ENCODE data around the gene SOAT2. TPM values are rescaled to one million over a fixed set of nuclear protein-coding genes. Genes with fewer than 3 reads are reported as not detected.

The SOAT2 gene
- total RNA-seq, 1 experiment from 2014 or later, result not detected

GRCh38 chr12:53057816-53058500, 45.3 kb upstream of the SOAT2 start:
- H3K4me1 ChIP-seq (ENCODE audit: control insufficient read depth, insufficient read depth, low read length), result peaks cover 22% of the 10 kb centered on the region
- in situ Hi-C loops (cut with HindIII; ENCODE audit: low pct_unique_long_range_greater_than_20kb, low sequenced_read_pairs) (no loop called here), intact Hi-C loops (cut with micrococcal nuclease; ENCODE audit: unreplicated experiment) (no loop called here)
- POLR2A ChIA-PET, result no interaction called here
- H3K36me3 ChIP-seq (ENCODE audit: control insufficient read depth, insufficient read depth, low read length), result no peaks in the 10 kb centered on the region; the same call in 1 of the 2 replicates
- H3K27me3 ChIP-seq (ENCODE audit: control insufficient read depth, insufficient read depth, low read length), result no peaks in the 10 kb centered on the region
- CTCF ChIA-PET, result no interaction called here
- no peak overlapping the region for H3K4me3 ChIP-seq (ENCODE audit: low read depth in 2 of 2, low read length in 2 of 2)
- no TSS peak for BruUV-seq (replicated peaks)
- ATAC-seq, result no peak
- H3K9me3 ChIP-seq (ENCODE audit: control insufficient read depth, insufficient read depth, low read depth, low read length), result no peaks in the 10 kb centered on the region
- TF ChIP-seq POLR2AphosphoS5 (IDR thresholded peaks at IDR 0.05; ENCODE audit: low read depth, low read length) (no peak), TCF7L2 (IDR thresholded peaks at IDR 0.05; ENCODE audit: low read depth, low read length) (no peak), SIN3A (IDR thresholded peaks at IDR 0.05; ENCODE audit: borderline replicate concordance, insufficient read depth, low read depth, low read length) (no peak)
- TF ChIP-seq, protein P1, sequence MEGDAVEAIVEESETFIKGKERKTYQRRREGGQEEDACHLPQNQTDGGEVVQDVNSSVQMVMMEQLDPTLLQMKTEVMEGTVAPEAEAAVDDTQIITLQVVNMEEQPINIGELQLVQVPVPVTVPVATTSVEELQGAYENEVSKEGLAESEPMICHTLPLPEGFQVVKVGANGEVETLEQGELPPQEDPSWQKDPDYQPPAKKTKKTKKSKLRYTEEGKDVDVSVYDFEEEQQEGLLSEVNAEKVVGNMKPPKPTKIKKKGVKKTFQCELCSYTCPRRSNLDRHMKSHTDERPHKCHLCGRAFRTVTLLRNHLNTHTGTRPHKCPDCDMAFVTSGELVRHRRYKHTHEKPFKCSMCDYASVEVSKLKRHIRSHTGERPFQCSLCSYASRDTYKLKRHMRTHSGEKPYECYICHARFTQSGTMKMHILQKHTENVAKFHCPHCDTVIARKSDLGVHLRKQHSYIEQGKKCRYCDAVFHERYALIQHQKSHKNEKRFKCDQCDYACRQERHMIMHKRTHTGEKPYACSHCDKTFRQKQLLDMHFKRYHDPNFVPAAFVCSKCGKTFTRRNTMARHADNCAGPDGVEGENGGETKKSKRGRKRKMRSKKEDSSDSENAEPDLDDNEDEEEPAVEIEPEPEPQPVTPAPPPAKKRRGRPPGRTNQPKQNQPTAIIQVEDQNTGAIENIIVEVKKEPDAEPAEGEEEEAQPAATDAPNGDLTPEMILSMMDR (IDR thresholded peaks at IDR 0.05), result no peak
- TF ChIP-seq, protein P2, sequence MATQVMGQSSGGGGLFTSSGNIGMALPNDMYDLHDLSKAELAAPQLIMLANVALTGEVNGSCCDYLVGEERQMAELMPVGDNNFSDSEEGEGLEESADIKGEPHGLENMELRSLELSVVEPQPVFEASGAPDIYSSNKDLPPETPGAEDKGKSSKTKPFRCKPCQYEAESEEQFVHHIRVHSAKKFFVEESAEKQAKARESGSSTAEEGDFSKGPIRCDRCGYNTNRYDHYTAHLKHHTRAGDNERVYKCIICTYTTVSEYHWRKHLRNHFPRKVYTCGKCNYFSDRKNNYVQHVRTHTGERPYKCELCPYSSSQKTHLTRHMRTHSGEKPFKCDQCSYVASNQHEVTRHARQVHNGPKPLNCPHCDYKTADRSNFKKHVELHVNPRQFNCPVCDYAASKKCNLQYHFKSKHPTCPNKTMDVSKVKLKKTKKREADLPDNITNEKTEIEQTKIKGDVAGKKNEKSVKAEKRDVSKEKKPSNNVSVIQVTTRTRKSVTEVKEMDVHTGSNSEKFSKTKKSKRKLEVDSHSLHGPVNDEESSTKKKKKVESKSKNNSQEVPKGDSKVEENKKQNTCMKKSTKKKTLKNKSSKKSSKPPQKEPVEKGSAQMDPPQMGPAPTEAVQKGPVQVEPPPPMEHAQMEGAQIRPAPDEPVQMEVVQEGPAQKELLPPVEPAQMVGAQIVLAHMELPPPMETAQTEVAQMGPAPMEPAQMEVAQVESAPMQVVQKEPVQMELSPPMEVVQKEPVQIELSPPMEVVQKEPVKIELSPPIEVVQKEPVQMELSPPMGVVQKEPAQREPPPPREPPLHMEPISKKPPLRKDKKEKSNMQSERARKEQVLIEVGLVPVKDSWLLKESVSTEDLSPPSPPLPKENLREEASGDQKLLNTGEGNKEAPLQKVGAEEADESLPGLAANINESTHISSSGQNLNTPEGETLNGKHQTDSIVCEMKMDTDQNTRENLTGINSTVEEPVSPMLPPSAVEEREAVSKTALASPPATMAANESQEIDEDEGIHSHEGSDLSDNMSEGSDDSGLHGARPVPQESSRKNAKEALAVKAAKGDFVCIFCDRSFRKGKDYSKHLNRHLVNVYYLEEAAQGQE (IDR thresholded peaks at IDR 0.05; ENCODE audit: insufficient read depth in 1 of 2, low read depth in 2 of 2, low read length in 1 of 2), result no peak
- H3K27ac ChIP-seq (ENCODE audit: low read length), result no peak overlapping the region
- no peak for DNase-seq (ENCODE audit: low read depth, low spot score)

DNA sequence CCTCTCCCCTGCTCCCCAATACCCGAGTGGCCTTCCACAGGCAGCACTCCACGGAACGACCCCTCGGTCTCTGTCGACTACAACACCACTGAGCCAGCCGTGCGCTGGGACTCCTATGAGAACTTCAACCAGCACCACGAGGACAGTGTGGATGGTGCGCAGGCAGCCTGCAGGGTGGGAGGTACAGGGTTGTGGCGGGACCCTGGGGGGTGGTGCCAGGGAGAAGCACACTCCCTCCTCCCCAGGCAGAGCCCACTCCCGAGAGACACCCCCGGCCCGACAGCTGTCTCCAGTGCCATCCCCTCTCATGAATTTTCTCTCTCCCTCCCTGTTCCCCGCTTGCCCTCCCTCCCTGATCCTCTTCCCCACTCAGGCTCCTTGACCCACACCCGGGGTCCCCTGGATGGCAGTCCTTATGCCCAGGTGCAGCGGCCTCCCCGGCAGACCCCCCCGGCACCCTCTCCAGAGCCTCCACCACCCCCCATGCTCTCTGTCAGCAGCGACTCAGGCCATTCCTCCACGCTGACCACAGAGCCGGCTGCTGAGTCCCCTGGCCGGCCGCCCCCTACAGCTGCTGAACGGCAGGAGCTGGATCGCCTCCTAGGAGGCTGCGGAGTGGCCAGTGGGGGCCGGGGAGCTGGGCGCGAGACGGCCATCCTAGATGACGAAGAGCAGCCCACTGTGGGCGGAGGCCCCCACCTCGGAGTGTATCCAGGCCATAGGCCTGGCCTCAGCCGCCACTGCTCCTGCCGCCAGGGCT, 44.4 kb upstream of the SOAT2 start:
- Histone ChIP-seq H3K36me3 (ENCODE audit: control insufficient read depth, insufficient read depth, low read length) (no peaks in the 10 kb centered on the region; the same call in 1 of the 2 replicates), H3K27me3 (ENCODE audit: control insufficient read depth, insufficient read depth, low read length) (no peaks in the 10 kb centered on the region), H3K4me1 (ENCODE audit: control insufficient read depth, insufficient read depth, low read length) (peaks cover 13% of the 10 kb centered on the region), H3K27ac (ENCODE audit: low read length) (no peak overlapping the region), H3K4me3 (ENCODE audit: low read depth in 2 of 2, low read length in 2 of 2) (no peak overlapping the region), H3K9me3 (ENCODE audit: control insufficient read depth, insufficient read depth, low read depth, low read length) (no peaks in the 10 kb centered on the region)
- CTCF ChIA-PET, result no interaction called here
- DNase-seq (ENCODE audit: low read depth, low spot score) (no peak), ATAC-seq (no peak)
- no TSS peak for BruUV-seq (replicated peaks)
- intact Hi-C loops (cut with micrococcal nuclease; ENCODE audit: unreplicated experiment), result no loop called here
- in situ Hi-C loops (cut with HindIII; ENCODE audit: low pct_unique_long_range_greater_than_20kb, low sequenced_read_pairs), result no loop called here
- POLR2A ChIA-PET, result no interaction called here
- TF ChIP-seq POLR2AphosphoS5 (IDR thresholded peaks at IDR 0.05; ENCODE audit: low read depth, low read length), result no peak
- TF ChIP-seq TCF7L2 (IDR thresholded peaks at IDR 0.05; ENCODE audit: low read depth, low read length), result no peak
- TF ChIP-seq, protein P2 (IDR thresholded peaks at IDR 0.05; ENCODE audit: insufficient read depth in 1 of 2, low read depth in 2 of 2, low read length in 1 of 2), result no peak
- TF ChIP-seq SIN3A (IDR thresholded peaks at IDR 0.05; ENCODE audit: borderline replicate concordance, insufficient read depth, low read depth, low read length), result no peak

Measured in Panc1 (cell line).